ENCODE results near the gene ERC1.
"Not testable (repeated sequence)": the region's sequence is repeated elsewhere in the genome, so short reads cannot be mapped to it uniquely, and the experiment has no call there.

GRCh38 chr12:1339178-1339541, 348.1 kb downstream of the ERC1 start:
- TF ChIP-seq CTCF, POLR2A (IDR thresholded peaks at IDR 0.05): not testable (repeated sequence)

Measured in uterus (tissue), 2 donors.